Natural killer cell (primary cell): ENCODE data around the gene GRB7. TPM values are rescaled to one million over a fixed set of nuclear protein-coding genes. Genes with fewer than 3 reads are reported as not detected.

Experiments
- ATAC-seq, 3 donors: fragments of 150-1000 bp in 2 of 3; fragments of 200-7000 bp in 1 of 3; cut with Tn5 transposase; 1 replicate in 1 of 3; 2 replicates in 2 of 3; pipeline ENCODE4 v1.10.0; 2021; ENCODE audit warnings: mild to moderate bottlenecking in 2 of 3, moderate library complexity in 2 of 3
- DNase-seq, 2 donors: peaks; one replicate each; pipeline versions ENCODE4 v3.0.0 to v3.0.0-alpha.2; 2013 to 2021; ENCODE audit warnings: mixed read lengths in 1 of 2
- H3K27ac ChIP-seq: one replicate; pipeline ENCODE4 v1.5.1; 2013; ENCODE audit warnings: mild to moderate bottlenecking, low read length
- H3K27me3 ChIP-seq: one replicate; pipeline ENCODE4 v1.6.1; 2013; ENCODE audit warnings: low read length; ENCODE audit not compliant: control insufficient read depth, insufficient read depth
- H3K36me3 ChIP-seq: one replicate; pipeline ENCODE4 v1.6.1; 2013; ENCODE audit warnings: low read length; ENCODE audit not compliant: control insufficient read depth, insufficient read depth
- H3K4me1 ChIP-seq: one replicate; pipeline ENCODE4 v1.6.1; 2013; ENCODE audit warnings: low read length; ENCODE audit not compliant: control insufficient read depth, insufficient read depth
- H3K4me3 ChIP-seq: one replicate; pipeline ENCODE4 v1.5.1; 2013; ENCODE audit warnings: low read length
- H3K9me3 ChIP-seq: one replicate; pipeline ENCODE4 v1.6.1; 2013; ENCODE audit warnings: low read length; ENCODE audit not compliant: control insufficient read depth, insufficient read depth
- H3K27ac Mint-ChIP-seq, 2 donors: one replicate each; pipeline ENCODE4 v1.8.0; 2022; ENCODE audit warnings: mild to moderate bottlenecking in 2 of 2, mixed read lengths in 2 of 2, moderate library complexity in 1 of 2
- H3K27me3 Mint-ChIP-seq, 2 donors: one replicate each; pipeline ENCODE4 v1.8.0; 2022; ENCODE audit warnings: low read depth in 2 of 2, mixed read lengths in 2 of 2
- H3K36me3 Mint-ChIP-seq: one replicate; pipeline ENCODE4 v1.8.0; 2022; ENCODE audit warnings: mixed read lengths
- H3K4me1 Mint-ChIP-seq, 2 donors: one replicate each; pipeline ENCODE4 v1.8.0; 2022; ENCODE audit warnings: mixed read lengths in 2 of 2
- H3K4me3 Mint-ChIP-seq: one replicate; pipeline ENCODE4 v1.8.0; 2022; ENCODE audit warnings: mild to moderate bottlenecking, moderate library complexity, mixed read lengths
- H3K9me3 Mint-ChIP-seq, 2 donors: one replicate each; pipeline ENCODE4 v1.8.0; 2022; ENCODE audit warnings: mixed read lengths in 2 of 2
- CTCF ChIP-seq: fragments of 200-600 bp; IDR thresholded peaks from one replicate; pipeline ENCODE4 v1.8.0; 2022; ENCODE audit warnings: antibody characterized with exemption
- WGBS: methylation state at CpG from one replicate; pipeline ENCODE4 v1.1.7; 2013; ENCODE audit warnings: missing lambda C conversion rate; ENCODE audit not compliant: insufficient coverage; 5-methylcytosine and 5-hydroxymethylcytosine counted together
- intact Hi-C: fragments of 100-400 bp; cut with micrococcal nuclease; formaldehyde crosslinking; loops from one replicate; pipeline ENCODE4 v1.14.2; 2022
- total RNA-seq, 4 donors: library from RNA; stranded (reverse); fragments of 120-200 nt in 1 of 4; gene quantifications; one replicate each; pipeline versions ENCODE4 v1.2.3 to v1.2.4, GENCODE V29; 2013 to 2022

GRB7 gene
- total RNA-seq, 3 donors from 2014 or later (not counting 1 experiment from before 2014, with no cell fraction given), result 0.27 TPM; not detected in 2

GRCh38 chr17:39781861-39782213 lies 44.1 kb downstream of the GRB7 start:
- ATAC-seq, result no peak
- no peak for DNase-seq
- intact Hi-C loops, result no loop called here
- peaks cover 41% of the 10 kb centered on the region for H3K4me1 ChIP-seq
- H3K27ac Mint-ChIP-seq, result peak overlapping the region; percentile 84 to 88
- H3K27me3 ChIP-seq, result no peaks in the 10 kb centered on the region
- peak overlapping the region; percentile 79 for H3K4me3 Mint-ChIP-seq
- H3K27ac ChIP-seq, result peak overlapping the region; percentile 36
- H3K36me3 Mint-ChIP-seq, result peaks cover under 1% of the 10 kb centered on the region
- no peaks in the 10 kb centered on the region for H3K27me3 Mint-ChIP-seq
- WGBS, result 100% methylated on average over 2 of the region's 2 CpGs
- no peak overlapping the region for H3K4me3 ChIP-seq
- H3K9me3 ChIP-seq, result no peaks in the 10 kb centered on the region
- peaks cover 23% of the 10 kb centered on the region for H3K36me3 ChIP-seq
- peaks cover 62 to 74% of the 10 kb centered on the region in 2 donors for H3K4me1 Mint-ChIP-seq
- no peaks in the 10 kb centered on the region for H3K9me3 Mint-ChIP-seq
- TF ChIP-seq CTCF, result no peak

- no peaks in the 10 kb centered on the region for H3K9me3 Mint-ChIP-seq
- Histone ChIP-seq H3K4me1 (peaks cover 41% of the 10 kb centered on the region), H3K9me3 (no peaks in the 10 kb centered on the region), H3K27ac (peak overlapping the region; percentile 36), H3K4me3 (no peak overlapping the region), H3K36me3 (peaks cover 28% of the 10 kb centered on the region), H3K27me3 (no peaks in the 10 kb centered on the region)
- peaks cover 61 to 74% of the 10 kb centered on the region in 2 donors for H3K4me1 Mint-ChIP-seq
- peak overlapping the region; percentile 57 for H3K4me3 Mint-ChIP-seq
- 59% methylated on average over 3 of the region's 4 CpGs for WGBS
- ATAC-seq (peak in 1 of 3 donors; percentile 42), DNase-seq (no peak)
- peaks cover 7% of the 10 kb centered on the region for H3K36me3 Mint-ChIP-seq
- H3K27me3 Mint-ChIP-seq, result no peaks in the 10 kb centered on the region
- peak overlapping the region; percentile 84 to 88 for H3K27ac Mint-ChIP-seq
- intact Hi-C loops, result no loop called here
- TF ChIP-seq CTCF, result no peak
Measured at GRCh38 chr17:39782481-39782880, 44.7 kb downstream of the GRB7 start.

GRCh38 chr17:39782980-39783379 lies 45.2 kb downstream of the GRB7 start:
- no peaks in the 10 kb centered on the region for H3K27me3 Mint-ChIP-seq
- Histone ChIP-seq H3K9me3 (no peaks in the 10 kb centered on the region), H3K27me3 (no peaks in the 10 kb centered on the region), H3K4me3 (no peak overlapping the region), H3K4me1 (peaks cover 41% of the 10 kb centered on the region), H3K36me3 (peaks cover 30% of the 10 kb centered on the region), H3K27ac (no peak overlapping the region)
- peaks cover 61 to 74% of the 10 kb centered on the region in 2 donors for H3K4me1 Mint-ChIP-seq
- peak overlapping the region; percentile 84 to 88 for H3K27ac Mint-ChIP-seq
- intact Hi-C loops, result no loop called here
- ATAC-seq (peak in 2 of 3 donors; percentile 38 to 44), DNase-seq (no peak)
- no peaks in the 10 kb centered on the region for H3K9me3 Mint-ChIP-seq
- peak overlapping the region; percentile 57 for H3K4me3 Mint-ChIP-seq
- TF ChIP-seq CTCF, result no peak
- H3K36me3 Mint-ChIP-seq, result peaks cover 12% of the 10 kb centered on the region
- WGBS, result 86% methylated on average over 1 of the region's 1 CpG

- H3K27ac ChIP-seq, result no peak overlapping the region
- Mint-ChIP-seq H3K4me3 (no peak overlapping the region), H3K27me3 (no peaks in the 10 kb centered on the region), H3K27ac (peak overlapping the region; percentile 57 to 86), H3K36me3 (peaks cover 18% of the 10 kb centered on the region), H3K4me1 (peaks cover 48 to 50% of the 10 kb centered on the region in 2 donors), H3K9me3 (no peaks in the 10 kb centered on the region)
- DNase-seq (no peak), ATAC-seq (no peak)
- no peak for TF ChIP-seq CTCF
- intact Hi-C loops, result no loop called here
- H3K4me3 ChIP-seq, result no peak overlapping the region
- H3K36me3 ChIP-seq, result peaks cover 56% of the 10 kb centered on the region
- H3K9me3 ChIP-seq, result no peaks in the 10 kb centered on the region
- H3K4me1 ChIP-seq, result peaks cover 8% of the 10 kb centered on the region
- H3K27me3 ChIP-seq, result no peaks in the 10 kb centered on the region
Measured at GRCh38 chr17:39787041-39787440, 49.3 kb downstream of the GRB7 start.
